Suprapubic skin (tissue), 4 donors: ENCODE measurements around the gene CCNYL1. TPM values are rescaled to one million over a fixed set of nuclear protein-coding genes. Genes with fewer than 3 reads are reported as not detected.

ENCODE experiments used
- DNase-seq, 2 donors: peaks; one replicate each; pipeline ENCODE4 v3.0.0-alpha.2; 2019; ENCODE audit warnings: low spot score in 2 of 2
- H3K27ac ChIP-seq: fragments of 200-600 bp; sonication (generic); one replicate; pipeline ENCODE4 v1.5.1; 2019
- H3K27me3 ChIP-seq: fragments of 200-600 bp; sonication (generic); one replicate; pipeline ENCODE4 v1.5.1; 2019
- H3K36me3 ChIP-seq: fragments of 200-600 bp; sonication (generic); one replicate; pipeline ENCODE4 v1.5.1; 2019
- H3K4me1 ChIP-seq: fragments of 200-600 bp; sonication (generic); one replicate; pipeline ENCODE4 v1.5.1; 2019
- H3K4me3 ChIP-seq: fragments of 200-600 bp; sonication (generic); one replicate; pipeline ENCODE4 v1.5.1; 2019; ENCODE audit warnings: mild to moderate bottlenecking
- H3K9me3 ChIP-seq: fragments of 200-600 bp; sonication (generic); one replicate; pipeline ENCODE4 v1.5.1; 2019
- CTCF ChIP-seq, 2 donors: fragments of 200-600 bp in 1 of 2; fragments of 450-650 bp in 1 of 2; sonication (generic) in 1 of 2; IDR thresholded peaks; one replicate each; pipeline ENCODE4 v1.5.1; 2016 to 2019; ENCODE audit warnings: antibody characterized with exemption in 2 of 2, mild to moderate bottlenecking in 1 of 2, moderate library complexity in 1 of 2
- EP300 ChIP-seq: sonication (generic); formaldehyde crosslinking; IDR thresholded peaks from one replicate; pipeline ENCODE4 v1.6.1; 2017; ENCODE audit warnings: antibody characterized with exemption
- POLR2A ChIP-seq, 2 donors: fragments of 450-650 bp; IDR thresholded peaks; one replicate each; pipeline ENCODE4 v1.6.1; 2017; ENCODE audit warnings: antibody characterized with exemption in 2 of 2, mild to moderate bottlenecking in 2 of 2, moderate library complexity in 2 of 2
- POLR2AphosphoS5 ChIP-seq, 3 donors: sonication (generic); formaldehyde crosslinking; IDR thresholded peaks; one replicate each; pipeline ENCODE4 v1.6.1; 2017; ENCODE audit warnings: antibody characterized with exemption in 3 of 3
- WGBS: methylation state at CpG from one replicate; pipeline ENCODE4 v1.1.5; 2018; 5-methylcytosine and 5-hydroxymethylcytosine counted together
- total RNA-seq, 4 donors: library from RNA; depleted of rRNA; stranded (reverse); fragments of >200 nt; gene quantifications; one replicate each; pipeline ENCODE4 v1.1.0, GENCODE V29; 2016

CCNYL1 gene
- total RNA-seq, 4 donors from 2014 or later: 3.1 to 11.3 (median 5.4) TPM

GRCh38 chr2:207778298-207778882 is 67.0 kb downstream of the CCNYL1 start:
- H3K4me3 ChIP-seq: no peak overlapping the region
- no peaks in the 10 kb centered on the region for H3K36me3 ChIP-seq
- whole genome bisulfite sequencing: 97% methylated on average over 4 of the region's 4 CpGs
- TF ChIP-seq EP300: no peak
- TF ChIP-seq POLR2A (IDR thresholded peaks at IDR 0.05): no peak
- TF ChIP-seq CTCF (IDR thresholded peaks at IDR 0.05): no peak
- no peak for TF ChIP-seq POLR2AphosphoS5 (IDR thresholded peaks at IDR 0.05)
- no peaks in the 10 kb centered on the region for H3K27me3 ChIP-seq
- no peaks in the 10 kb centered on the region for H3K9me3 ChIP-seq
- DNase-seq: no peak
- no peak overlapping the region for H3K27ac ChIP-seq
- no peaks in the 10 kb centered on the region for H3K4me1 ChIP-seq

GRCh38 chr2:207779523-207779922 is 68.1 kb downstream of the CCNYL1 start:
- DNase-seq: peak in 1 of 2 donors; percentile 13
- Histone ChIP-seq H3K27ac (no peak overlapping the region), H3K36me3 (no peaks in the 10 kb centered on the region), H3K27me3 (no peaks in the 10 kb centered on the region), H3K4me1 (no peaks in the 10 kb centered on the region), H3K9me3 (no peaks in the 10 kb centered on the region), H3K4me3 (no peak overlapping the region)
- WGBS: 82% methylated on average over 11 of the region's 11 CpGs
- no peak for TF ChIP-seq EP300
- no peak for TF ChIP-seq POLR2A (IDR thresholded peaks at IDR 0.05)
- no peak for TF ChIP-seq CTCF (IDR thresholded peaks at IDR 0.05)

- no peak for DNase-seq
- Histone ChIP-seq H3K4me3 (no peak overlapping the region), H3K36me3 (no peaks in the 10 kb centered on the region), H3K27ac (no peak overlapping the region), H3K27me3 (no peaks in the 10 kb centered on the region), H3K9me3 (no peaks in the 10 kb centered on the region), H3K4me1 (no peaks in the 10 kb centered on the region)
- TF ChIP-seq POLR2AphosphoS5 (IDR thresholded peaks at IDR 0.05) (no peak), POLR2A (IDR thresholded peaks at IDR 0.05) (no peak), CTCF (IDR thresholded peaks at IDR 0.05) (no peak), EP300 (no peak)
- 77% methylated on average over 9 of the region's 10 CpGs for WGBS
These were observed 71.0 kb downstream of the CCNYL1 start for GRCh38 chr2:207782238-207783030.

- Histone ChIP-seq H3K9me3 (no peaks in the 10 kb centered on the region), H3K4me3 (no peak overlapping the region), H3K27me3 (no peaks in the 10 kb centered on the region), H3K27ac (no peak overlapping the region), H3K4me1 (no peaks in the 10 kb centered on the region), H3K36me3 (no peaks in the 10 kb centered on the region)
- no peak for DNase-seq
- no peak for TF ChIP-seq POLR2A (IDR thresholded peaks at IDR 0.05)
- no peak for TF ChIP-seq CTCF (IDR thresholded peaks at IDR 0.05)
- TF ChIP-seq POLR2AphosphoS5 (IDR thresholded peaks at IDR 0.05): no peak
- no peak for TF ChIP-seq EP300
- WGBS: 92% methylated on average over 2 of the region's 2 CpGs
These were observed 72.1 kb downstream of the CCNYL1 start for GRCh38 chr2:207783514-207783913.

GRCh38 chr2:207784898-207785297 is 73.5 kb downstream of the CCNYL1 start:
- H3K27ac ChIP-seq: no peak overlapping the region
- no peaks in the 10 kb centered on the region for H3K36me3 ChIP-seq
- no peaks in the 10 kb centered on the region for H3K9me3 ChIP-seq
- H3K27me3 ChIP-seq: no peaks in the 10 kb centered on the region
- TF ChIP-seq EP300 (no peak), POLR2A (IDR thresholded peaks at IDR 0.05) (no peak), POLR2AphosphoS5 (IDR thresholded peaks at IDR 0.05) (no peak), CTCF (IDR thresholded peaks at IDR 0.05) (no peak)
- no peak overlapping the region for H3K4me3 ChIP-seq
- 76% methylated on average over 5 of the region's 5 CpGs for WGBS
- DNase-seq: no peak
- H3K4me1 ChIP-seq: no peaks in the 10 kb centered on the region
